HCT116 (cell line): ENCODE results near the gene TOP1. TPM values are rescaled to one million over a fixed set of nuclear protein-coding genes. Genes with fewer than 3 reads are reported as not detected.

Experiments used
- ATAC-seq: fragments of 200-7000 bp; cut with Tn5 transposase; 2 replicates; pipeline ENCODE4 v1.9.1; 2020; ENCODE audit warnings: mild to moderate bottlenecking, moderate library complexity
- BruUV-seq: library from RNA; stranded (reverse); fragments of 400-500 nt; replicated peaks from 2 replicates; lab custom pipeline; 2021; lab: Mats Ljungman, UMichigan
- CTCF ChIA-PET: fragments of 300-600 bp; sonication (Branson Sonifier 250); formaldehyde crosslinking; loops from one replicate; lab custom pipeline; 2021; ENCODE audit warnings: antibody characterized with exemption; lab: Charles Lee
- POLR2A ChIA-PET: fragments of 300-600, 350-600 bp; sonication (Branson Sonifier 250); formaldehyde crosslinking; loops from one replicate; lab custom pipeline; 2021; ENCODE audit warnings: antibody characterized with exemption; lab: Charles Lee
- RAD21 ChIA-PET, 2 experiments: fragments of 300-600 bp; sonication (Branson Sonifier 250); formaldehyde crosslinking; loops; one replicate each; lab custom pipeline; 2023; ENCODE audit warnings: low total read pairs in 2 of 2; ENCODE audit not compliant: uncharacterized antibody in 2 of 2, unreplicated experiment in 2 of 2, low non-redundant PET in 1 of 2; lab: Charles Lee
- DNase-seq: peaks from one replicate; pipeline ENCODE4 v3.0.0-alpha.2; 2010; ENCODE audit warnings: low read depth, low spot score
- H2AFZ ChIP-seq: fragments of 200-600 bp; shearing (Covaris generic), sonication (generic); 2 replicates; pipeline ENCODE4 v1.6.1; 2017; ENCODE audit warnings: low read depth, mixed run types, mixed read lengths, antibody characterized with exemption, low read length; ENCODE audit not compliant: poor library complexity, severe bottlenecking
- H3K27ac ChIP-seq: 2 replicates; pipeline ENCODE4 v1.5.1; 2012; ENCODE audit warnings: low read depth, low read length
- H3K27me3 ChIP-seq: fragments of 200-600 bp; sonication (generic); 2 replicates; pipeline ENCODE4 v1.6.1; 2016; ENCODE audit warnings: mixed run types, low read length, mixed read lengths; ENCODE audit not compliant: insufficient read depth
- H3K36me3 ChIP-seq, 2 experiments: fragments of 200-500 bp in 1 of 2; fragments of 200-600 bp in 1 of 2; sonication (Bioruptor generic) in 1 of 2; sonication (generic) in 1 of 2; 2 replicates each; pipeline versions ENCODE4 v1.5.1 to v1.6.1; 2014 to 2016; ENCODE audit warnings: low read length in 2 of 2, inconsistent platforms in 1 of 2, mixed read lengths in 1 of 2, mixed run types in 1 of 2; ENCODE audit not compliant: insufficient read depth in 2 of 2, control insufficient read depth in 1 of 2
- H3K4me1 ChIP-seq, 2 experiments: fragments of 200-600 bp in 1 of 2; sonication (generic) in 1 of 2; 2 replicates each; pipeline versions ENCODE4 v1.5.1 to v1.6.1; 2012 to 2017; ENCODE audit warnings: low read length in 2 of 2, inconsistent platforms in 1 of 2, mild to moderate bottlenecking in 1 of 2, mixed read lengths in 1 of 2, mixed run types in 1 of 2, moderate library complexity in 1 of 2; ENCODE audit not compliant: insufficient read depth in 2 of 2, control insufficient read depth in 1 of 2
- H3K4me2 ChIP-seq: fragments of 200-600 bp; sonication (generic); 2 replicates; pipeline ENCODE4 v1.6.1; 2017; ENCODE audit warnings: mixed run types, low read length, mixed read lengths
- H3K4me3 ChIP-seq, 2 experiments: fragments of 200-600 bp in 1 of 2; sonication (generic) in 1 of 2; replicated peaks in 1 of 2; 2 replicates each; pipeline ENCODE4 v1.5.1; 2011 to 2016; ENCODE audit warnings: low read length in 2 of 2, control low read depth in 1 of 2, low read depth in 1 of 2, mild to moderate bottlenecking in 1 of 2, mixed read lengths in 1 of 2, mixed run types in 1 of 2
- H3K79me2 ChIP-seq: fragments of 200-600 bp; sonication (generic); 2 replicates; pipeline ENCODE4 v1.6.1; 2017; ENCODE audit warnings: mild to moderate bottlenecking, mixed run types, low read length, moderate library complexity, mixed read lengths; ENCODE audit not compliant: insufficient read depth
- H3K9ac ChIP-seq: fragments of 200-600 bp; sonication (generic); 2 replicates; pipeline ENCODE4 v1.6.1; 2016; ENCODE audit warnings: low read length, mixed read lengths
- H3K9me2 ChIP-seq: fragments of 200-600 bp; sonication (generic), shearing (Covaris generic); 2 replicates; pipeline ENCODE4 v1.6.1; 2017; ENCODE audit warnings: mixed run types, mild to moderate bottlenecking, moderate library complexity; ENCODE audit not compliant: insufficient read depth
- H3K9me3 ChIP-seq, 2 experiments: fragments of 200-500 bp in 1 of 2; fragments of 200-600 bp in 1 of 2; sonication (Bioruptor generic) in 1 of 2; sonication (generic) in 1 of 2; 2 replicates each; pipeline ENCODE4 v1.6.1; 2014 to 2017; ENCODE audit warnings: low read length in 2 of 2, mixed read lengths in 2 of 2, inconsistent platforms in 1 of 2, low read depth in 1 of 2, mild to moderate bottlenecking in 1 of 2, mixed run types in 1 of 2, moderate library complexity in 1 of 2; ENCODE audit not compliant: control insufficient read depth in 1 of 2, insufficient read depth in 1 of 2
- H4K20me1 ChIP-seq: fragments of 200-600 bp; sonication (generic), shearing (Covaris generic); 2 replicates; pipeline ENCODE4 v1.6.1; 2017; ENCODE audit warnings: mixed run types, mild to moderate bottlenecking, moderate library complexity; ENCODE audit not compliant: insufficient read depth
- CEBPB ChIP-seq: IDR thresholded peaks from 2 replicates; pipeline ENCODE4 v1.6.1; 2012; ENCODE audit warnings: low read depth
- EGR1 ChIP-seq: IDR thresholded peaks from 2 replicates; pipeline ENCODE4 v1.6.1; 2012; ENCODE audit warnings: low read depth
- EZH2phosphoT487 ChIP-seq: fragments of 200-600 bp; IDR thresholded peaks from 2 replicates; pipeline ENCODE4 v1.6.1; 2018; ENCODE audit warnings: antibody characterized with exemption, borderline replicate concordance
- FOSL1 ChIP-seq: IDR thresholded peaks from 2 replicates; pipeline ENCODE4 v1.6.1; 2012; ENCODE audit warnings: low read depth
- JUND ChIP-seq: IDR thresholded peaks from 2 replicates; pipeline ENCODE4 v1.6.1; 2012
- POLR2AphosphoS5 ChIP-seq: IDR thresholded peaks from 2 replicates; pipeline ENCODE4 v1.6.1; 2011; ENCODE audit warnings: mild to moderate bottlenecking, low read depth, low read length, moderate library complexity
- TCF7L2 ChIP-seq: IDR thresholded peaks from 2 replicates; pipeline ENCODE4 v1.7.0; 2011; ENCODE audit warnings: borderline replicate concordance, inconsistent platforms; ENCODE audit not compliant: insufficient read depth, insufficient read length; ENCODE audit errors: extremely low read depth
- ZNF274 ChIP-seq: fragments of 200-500 bp; sonication (Bioruptor generic); IDR thresholded peaks from 2 replicates; pipeline ENCODE4 v1.6.1; 2014; ENCODE audit warnings: mild to moderate bottlenecking, low read depth, low read length, inconsistent platforms
- intact Hi-C: fragments of 100-400 bp; cut with micrococcal nuclease; formaldehyde crosslinking; loops from 2 replicates; pipeline ENCODE4 v1.10.0; 2022
- total RNA-seq: library from RNA; stranded (reverse); gene quantifications from one replicate; pipeline ENCODE4 v1.2.1, GENCODE V29; 2021; ENCODE audit not compliant: unreplicated experiment
- TF ChIP-seq, protein P1 (sequence below): IDR thresholded peaks from 2 replicates; pipeline ENCODE4 v1.6.1; 2012

Gene TOP1
- total RNA-seq, 1 experiment from 2014 or later = 190 TPM

- Histone ChIP-seq H3K27me3 (no peaks in the 10 kb centered on the region), H3K9me2 (no peaks in the 10 kb centered on the region), H3K27ac (no peak overlapping the region), H3K9ac (no peak overlapping the region), H3K4me1 (peaks cover 9 to 20% of the 10 kb centered on the region in 2 experiments; a peak in 3 of 4 replicates), H3K36me3 (peaks cover 0 to 5% of the 10 kb centered on the region in 2 experiments; a peak in 1 of 4 replicates), H2AFZ (no peak overlapping the region), H3K4me2 (no peak overlapping the region), H3K79me2 (peaks cover 67% of the 10 kb centered on the region), H3K4me3 (no peak overlapping the region), H3K9me3 (no peaks in the 10 kb centered on the region), H4K20me1 (no peaks in the 10 kb centered on the region)
- TF ChIP-seq EZH2phosphoT487 = no peak
- no peak for TF ChIP-seq ZNF274
- TF ChIP-seq POLR2AphosphoS5 = no peak
- no peak for TF ChIP-seq JUND
- no peak for TF ChIP-seq FOSL1
- TF ChIP-seq EGR1 = no peak
- no peak for TF ChIP-seq TCF7L2
- TF ChIP-seq, protein P1, sequence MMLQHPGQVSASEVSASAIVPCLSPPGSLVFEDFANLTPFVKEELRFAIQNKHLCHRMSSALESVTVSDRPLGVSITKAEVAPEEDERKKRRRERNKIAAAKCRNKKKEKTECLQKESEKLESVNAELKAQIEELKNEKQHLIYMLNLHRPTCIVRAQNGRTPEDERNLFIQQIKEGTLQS = no peak
- TF ChIP-seq CEBPB = no peak
- ATAC-seq = no peak
- no peak for DNase-seq
- ChIA-PET POLR2A (no interaction called here), CTCF (no interaction called here), RAD21 (no interaction called here)
- intact Hi-C loops = no loop called here
- no TSS peak for BruUV-seq
Observed at GRCh38 chr20:41140226-41141133, 111.9 kb downstream of the TOP1 start.
